OCI-M2 (cell line): ENCODE data around the gene SEC22A.
A peak's percentile ranks its signal among the peaks of the same experiment; 100 is the strongest.

Experiments used
- DNase-seq: peaks from one replicate; lab custom pipeline; 2025; ENCODE audit not compliant: unreplicated experiment; lab: John Stamatoyannopoulos, UW

SEC22A gene

GRCh38 chr3:123286308-123287023 lies 84.7 kb downstream of the SEC22A start:
- peak; percentile 2 for DNase-seq

- DNase-seq = no peak
These were observed 85.6 kb downstream of the SEC22A start for GRCh38 chr3:123287051-123287961.

GRCh38 chr3:123287962-123288302 lies 86.2 kb downstream of the SEC22A start:
- no peak for DNase-seq

- no peak for DNase-seq
These were observed 87.8 kb downstream of the SEC22A start for GRCh38 chr3:123289391-123290106.

GRCh38 chr3:123290107-123290930 lies 88.6 kb downstream of the SEC22A start:
- DNase-seq = no peak

- no peak for DNase-seq
These were observed 89.2 kb downstream of the SEC22A start for GRCh38 chr3:123290962-123291361.

GRCh38 chr3:123291404-123291803 lies 89.7 kb downstream of the SEC22A start:
- no peak for DNase-seq

GRCh38 chr3:123292321-123293310 lies 90.9 kb downstream of the SEC22A start:
- no peak for DNase-seq

- no peak for DNase-seq
These were observed 92.7 kb downstream of the SEC22A start for GRCh38 chr3:123294296-123294938.

GRCh38 chr3:123295171-123295900 lies 93.6 kb downstream of the SEC22A start:
- no peak for DNase-seq

- no peak for DNase-seq
These were observed 94.1 kb downstream of the SEC22A start for GRCh38 chr3:123295901-123296250.

GRCh38 chr3:123296261-123296660 lies 94.5 kb downstream of the SEC22A start:
- no peak for DNase-seq

GRCh38 chr3:123296836-123297626 lies 95.3 kb downstream of the SEC22A start:
- DNase-seq = no peak

GRCh38 chr3:123297627-123297899 lies 95.8 kb downstream of the SEC22A start:
- no peak for DNase-seq

- no peak for DNase-seq
These were observed 97.2 kb downstream of the SEC22A start for GRCh38 chr3:123298903-123299302.

GRCh38 chr3:123299581-123299980 lies 97.8 kb downstream of the SEC22A start:
- no peak for DNase-seq

- DNase-seq = no peak
These were observed 98.3 kb downstream of the SEC22A start for GRCh38 chr3:123300056-123300455.

- DNase-seq = no peak
These were observed 98.8 kb downstream of the SEC22A start for GRCh38 chr3:123300583-123300982.
